Endodermal cell (in vitro differentiated cells): ENCODE results near the gene DGKG. TPM values are rescaled to one million over a fixed set of nuclear protein-coding genes. Genes with fewer than 3 reads are reported as not detected.
A peak's percentile ranks its signal among the peaks of the same experiment; 100 is the strongest.

ENCODE experiments used
- DNase-seq: peaks from one replicate; pipeline ENCODE4 v3.0.0-alpha.2; 2017
- H3K27ac ChIP-seq: 2 replicates; pipeline ENCODE4 v1.5.1; 2013; ENCODE audit warnings: mild to moderate bottlenecking, low read depth, low read length, moderate library complexity
- H3K27me3 ChIP-seq: 2 replicates; pipeline ENCODE4 v1.6.1; 2013; ENCODE audit warnings: mild to moderate bottlenecking, low read length, moderate library complexity; ENCODE audit not compliant: insufficient read depth, control insufficient read depth, poor library complexity, severe bottlenecking
- H3K36me3 ChIP-seq: 2 replicates; pipeline ENCODE4 v1.7.0; 2013; ENCODE audit warnings: mild to moderate bottlenecking, low read length, moderate library complexity; ENCODE audit not compliant: control insufficient read depth, insufficient read depth
- H3K4me1 ChIP-seq: one replicate; pipeline ENCODE4 v1.7.0; 2013; ENCODE audit warnings: low read length; ENCODE audit not compliant: control insufficient read depth, insufficient read depth
- H3K4me3 ChIP-seq: 2 replicates; pipeline ENCODE4 v1.5.1; 2013; ENCODE audit warnings: mild to moderate bottlenecking, low read length, moderate library complexity
- H3K9ac ChIP-seq: 2 replicates; pipeline ENCODE4 v1.6.1; 2013; ENCODE audit warnings: mild to moderate bottlenecking, low read length, moderate library complexity; ENCODE audit not compliant: poor library complexity, severe bottlenecking; ENCODE audit errors: extremely low read depth
- H3K9me3 ChIP-seq: 2 replicates; pipeline ENCODE4 v1.6.1; 2013; ENCODE audit warnings: mild to moderate bottlenecking, low read length, moderate library complexity; ENCODE audit not compliant: control insufficient read depth
- H3K27ac Mint-ChIP-seq: 2 replicates; pipeline ENCODE4 v1.8.0; 2020; ENCODE audit warnings: mixed read lengths
- H3K27me3 Mint-ChIP-seq: 2 replicates; pipeline ENCODE4 v1.8.0; 2021; ENCODE audit warnings: mild to moderate bottlenecking, mixed read lengths; ENCODE audit not compliant: insufficient read depth
- H3K36me3 Mint-ChIP-seq: 2 replicates; pipeline ENCODE4 v1.8.0; 2020; ENCODE audit warnings: low read depth, mixed read lengths
- H3K4me1 Mint-ChIP-seq: 2 replicates; pipeline ENCODE4 v1.8.0; 2020; ENCODE audit warnings: mixed read lengths
- H3K4me3 Mint-ChIP-seq: 2 replicates; pipeline ENCODE4 v1.8.0; 2020; ENCODE audit warnings: mild to moderate bottlenecking, moderate library complexity, mixed read lengths
- H3K9me3 Mint-ChIP-seq: 2 replicates; pipeline ENCODE4 v1.8.0; 2020; ENCODE audit warnings: mild to moderate bottlenecking, mixed read lengths
- CTCF ChIP-seq: fragments of 200-600 bp; sonication (generic); conservative IDR thresholded peaks from 2 replicates; pipeline ENCODE4 v1.5.0; 2021; ENCODE audit warnings: antibody characterized with exemption, mild to moderate bottlenecking
- WGBS, 2 experiments: methylation state at CpG; one replicate each; pipeline versions ENCODE4 v1.1.5 to v1.1.7; 2013; ENCODE audit warnings: missing lambda C conversion rate in 2 of 2, mixed read lengths in 1 of 2; ENCODE audit not compliant: insufficient coverage in 1 of 2, insufficient read length in 1 of 2; 5-methylcytosine and 5-hydroxymethylcytosine counted together
- total RNA-seq, 2 donors: library from RNA; stranded (reverse); fragmentation: NEBNext Ultra II Directional in 1 of 2; extraction: Animal tissue kit (Norgen Biotek cat#: 25700) in 1 of 2; gene quantifications; 2 replicates in 1 of 2; 3 replicates in 1 of 2; pipeline ENCODE4 v1.2.1, GENCODE V29; 2021

The DGKG gene
- total RNA-seq, 2 donors from 2014 or later = 0.86 to 1.8 TPM

- Mint-ChIP-seq H3K27ac (no peak overlapping the region), H3K36me3 (no peaks in the 10 kb centered on the region), H3K9me3 (no peaks in the 10 kb centered on the region), H3K4me3 (no peak overlapping the region), H3K4me1 (peaks cover 11% of the 10 kb centered on the region), H3K27me3 (peaks cover 77% of the 10 kb centered on the region)
- no peaks in the 10 kb centered on the region for H3K9me3 ChIP-seq
- H3K4me1 ChIP-seq = peaks cover 7% of the 10 kb centered on the region
- no peak for TF ChIP-seq CTCF
- WGBS, 2 experiments = 96 to 100% methylated on average over 2 to 3 of the region's 3 CpGs
- no peak for DNase-seq
- no peak overlapping the region for H3K9ac ChIP-seq
- peaks cover 34% of the 10 kb centered on the region for H3K27me3 ChIP-seq
- H3K27ac ChIP-seq = no peak overlapping the region
- no peaks in the 10 kb centered on the region for H3K36me3 ChIP-seq
- no peak overlapping the region for H3K4me3 ChIP-seq
Observed at GRCh38 chr3:186117521-186118134, 244.4 kb downstream of the DGKG start.

- Histone ChIP-seq H3K36me3 (no peaks in the 10 kb centered on the region), H3K4me3 (no peak overlapping the region), H3K9ac (no peak overlapping the region), H3K27ac (no peak overlapping the region), H3K4me1 (peaks cover under 1% of the 10 kb centered on the region), H3K27me3 (peaks cover 56% of the 10 kb centered on the region), H3K9me3 (no peaks in the 10 kb centered on the region)
- H3K36me3 Mint-ChIP-seq = no peaks in the 10 kb centered on the region
- no peaks in the 10 kb centered on the region for H3K9me3 Mint-ChIP-seq
- H3K27ac Mint-ChIP-seq = no peak overlapping the region
- H3K4me1 Mint-ChIP-seq = peaks cover 8% of the 10 kb centered on the region
- 92 to 94% methylated on average over 8 to 15 of the region's 15 CpGs for WGBS, 2 experiments
- no peak for TF ChIP-seq CTCF
- H3K4me3 Mint-ChIP-seq = no peak overlapping the region
- DNase-seq = no peak
- H3K27me3 Mint-ChIP-seq = peaks cover 95% of the 10 kb centered on the region
Observed at GRCh38 chr3:186115239-186115996, 246.6 kb downstream of the DGKG start.

- no peak for DNase-seq
- Mint-ChIP-seq H3K27ac (no peak overlapping the region), H3K4me1 (peaks cover 19% of the 10 kb centered on the region), H3K36me3 (no peaks in the 10 kb centered on the region), H3K4me3 (peak overlapping the region; percentile 95), H3K9me3 (no peaks in the 10 kb centered on the region), H3K27me3 (peaks cover 67% of the 10 kb centered on the region)
- 84 to 85% methylated on average over 8 to 12 of the region's 12 CpGs for WGBS, 2 experiments
- H3K36me3 ChIP-seq = no peaks in the 10 kb centered on the region
- peaks cover 59% of the 10 kb centered on the region for H3K27me3 ChIP-seq
- no peak overlapping the region for H3K4me3 ChIP-seq
- peaks cover 7% of the 10 kb centered on the region for H3K4me1 ChIP-seq
- H3K9me3 ChIP-seq = no peaks in the 10 kb centered on the region
- no peak overlapping the region for H3K9ac ChIP-seq
- H3K27ac ChIP-seq = no peak overlapping the region
- no peak for TF ChIP-seq CTCF
Observed at GRCh38 chr3:186110975-186111974, 250.8 kb downstream of the DGKG start.
